ENCODE results near the gene TRMT61A.
A peak's percentile ranks its signal among the peaks of the same experiment; 100 is the strongest.
"Not testable (repeated sequence)": the region's sequence is repeated elsewhere in the genome, so short reads cannot be mapped to it uniquely, and the experiment has no call there.

TRMT61A gene

GRCh38 chr14:103523575-103523954 lies 5.4 kb upstream of the TRMT61A start:
- peaks cover 25% of the 10 kb centered on the region for H3K27me3 ChIP-seq (ENCODE audit: control insufficient read depth, low read length)
- H4K20me1 ChIP-seq (ENCODE audit: control insufficient read depth, insufficient read depth, low read depth, low read length) = 0 out of 2 replicates have a peak, but pooled peaks cover 6% of the 10 kb centered on the region
- peaks cover 38% of the 10 kb centered on the region for H3K4me1 ChIP-seq (ENCODE audit: control insufficient read depth, low read length)
- H3K36me3 ChIP-seq (ENCODE audit: control insufficient read depth, low read length) = no peaks in the 10 kb centered on the region
- H3K27ac ChIP-seq (ENCODE audit: low read depth, low read length) = no peak overlapping the region
- no peaks in the 10 kb centered on the region for H3K9me3 ChIP-seq (ENCODE audit: control insufficient read depth, insufficient read depth, low read length)
- H3K4me2 ChIP-seq (ENCODE audit: low read length) = no peak overlapping the region
- H3K79me2 ChIP-seq (ENCODE audit: control insufficient read depth, low read length) = peaks cover 5% of the 10 kb centered on the region
- H3K9me2 ChIP-seq (replicated peaks; ENCODE audit: control insufficient read depth, low read length) = no peaks in the 10 kb centered on the region
- H3F3A ChIP-seq (ENCODE audit: control insufficient read depth, insufficient read depth) = 0 out of 2 replicates have a peak, but pooled peaks cover 2% of the 10 kb centered on the region
- no peak for TF ChIP-seq CTCF (IDR thresholded peaks at IDR 0.05; ENCODE audit: low read depth, low read length, poor library complexity, severe bottlenecking)
- TF ChIP-seq EZH2phosphoT487 (IDR thresholded peaks at IDR 0.05; ENCODE audit: borderline replicate concordance, low read length) = no peak
- H3K4me3 ChIP-seq (ENCODE audit: low read length) = no peak overlapping the region

GRCh38 chr14:103524002-103524935 lies 4.7 kb upstream of the TRMT61A start:
- Histone ChIP-seq H3K36me3 (ENCODE audit: control insufficient read depth, low read length) (no peaks in the 10 kb centered on the region; the same call in 1 of the 2 replicates), H3K4me3 (ENCODE audit: low read length) (no peak overlapping the region), H3K9me3 (ENCODE audit: control insufficient read depth, insufficient read depth, low read length) (no peaks in the 10 kb centered on the region), H3K27me3 (ENCODE audit: control insufficient read depth, low read length) (peaks cover 21% of the 10 kb centered on the region), H3K79me2 (ENCODE audit: control insufficient read depth, low read length) (peaks cover 11% of the 10 kb centered on the region), H3K4me2 (ENCODE audit: low read length) (no peak overlapping the region), H3F3A (ENCODE audit: control insufficient read depth, insufficient read depth) (0 out of 2 replicates have a peak, but pooled peaks cover 2% of the 10 kb centered on the region), H3K9me2 (replicated peaks; ENCODE audit: control insufficient read depth, low read length) (no peaks in the 10 kb centered on the region), H3K27ac (ENCODE audit: low read depth, low read length) (no peak overlapping the region), H4K20me1 (ENCODE audit: control insufficient read depth, insufficient read depth, low read depth, low read length) (0 out of 2 replicates have a peak, but pooled peaks cover under 1% of the 10 kb centered on the region), H3K4me1 (ENCODE audit: control insufficient read depth, low read length) (peaks cover 39% of the 10 kb centered on the region)
- TF ChIP-seq CTCF (IDR thresholded peaks at IDR 0.05; ENCODE audit: low read depth, low read length, poor library complexity, severe bottlenecking) = peak; percentile 49
- no peak for TF ChIP-seq EZH2phosphoT487 (IDR thresholded peaks at IDR 0.05; ENCODE audit: borderline replicate concordance, low read length)

- H3K9me3 ChIP-seq (ENCODE audit: control insufficient read depth, insufficient read depth, low read length); H3K4me3 ChIP-seq (ENCODE audit: low read length); H4K20me1 ChIP-seq (ENCODE audit: control insufficient read depth, insufficient read depth, low read depth, low read length); H3K9me2 ChIP-seq (replicated peaks; ENCODE audit: control insufficient read depth, low read length); H3F3A ChIP-seq (ENCODE audit: control insufficient read depth, insufficient read depth); H3K4me2 ChIP-seq (ENCODE audit: low read length); H3K36me3 ChIP-seq (ENCODE audit: control insufficient read depth, low read length); H3K27ac ChIP-seq (ENCODE audit: low read depth, low read length): not testable (repeated sequence)
- H3K4me1 ChIP-seq (ENCODE audit: control insufficient read depth, low read length) = peaks cover 39% of the 10 kb centered on the region
- H3K79me2 ChIP-seq (ENCODE audit: control insufficient read depth, low read length) = peaks cover 25% of the 10 kb centered on the region
- peaks cover 14% of the 10 kb centered on the region for H3K27me3 ChIP-seq (ENCODE audit: control insufficient read depth, low read length)
Observed at GRCh38 chr14:103525430-103526246, 3.4 kb upstream of the TRMT61A start.
